Neuronal stem cell (in vitro differentiated cells): ENCODE results near the gene RAD51B.
A peak's percentile ranks its signal among the peaks of the same experiment; 100 is the strongest.

Experiments used
- DNase-seq: peaks from one replicate; pipeline ENCODE4 v3.0.0-alpha.2; 2013; ENCODE audit warnings: low spot score
- H2AFZ ChIP-seq: one replicate; pipeline ENCODE4 v1.6.1; 2013; ENCODE audit warnings: mild to moderate bottlenecking, low read length, inconsistent platforms
- H2AK5ac ChIP-seq: 2 replicates; pipeline ENCODE4 v1.6.1; 2013; ENCODE audit warnings: low read depth, mild to moderate bottlenecking, inconsistent platforms, low read length, moderate library complexity, mixed read lengths
- H2BK120ac ChIP-seq: 2 replicates; pipeline ENCODE4 v1.6.1; 2013; ENCODE audit warnings: low read depth, mild to moderate bottlenecking, inconsistent platforms, low read length, moderate library complexity, mixed read lengths
- H2BK12ac ChIP-seq: one replicate; pipeline ENCODE4 v1.6.1; 2013; ENCODE audit warnings: low read length, inconsistent platforms
- H2BK15ac ChIP-seq: 2 replicates; pipeline ENCODE4 v1.6.1; 2013; ENCODE audit warnings: mild to moderate bottlenecking, low read length, inconsistent platforms, mixed read lengths
- H2BK5ac ChIP-seq: one replicate; pipeline ENCODE4 v1.6.1; 2013; ENCODE audit warnings: inconsistent platforms, mild to moderate bottlenecking, low read length, moderate library complexity
- H3K14ac ChIP-seq: one replicate; pipeline ENCODE4 v1.6.1; 2013; ENCODE audit warnings: low read length, inconsistent platforms
- H3K18ac ChIP-seq: 2 replicates; pipeline ENCODE4 v1.6.1; 2013; ENCODE audit warnings: low read length, inconsistent platforms
- H3K23ac ChIP-seq: 2 replicates; pipeline ENCODE4 v1.6.1; 2013; ENCODE audit warnings: low read depth, mild to moderate bottlenecking, mixed read lengths, low read length, inconsistent platforms; ENCODE audit not compliant: poor library complexity
- H3K27ac ChIP-seq: replicated peaks from 3 replicates; pipeline ENCODE4 v1.5.1; 2013; ENCODE audit warnings: low read length, inconsistent platforms
- H3K27me3 ChIP-seq, 3 experiments: 2 replicates each; pipeline ENCODE4 v1.6.1; 2013; ENCODE audit warnings: low read length in 3 of 3, mild to moderate bottlenecking in 2 of 3, inconsistent platforms in 1 of 3, low read depth in 1 of 3, mixed read lengths in 1 of 3, moderate library complexity in 1 of 3; ENCODE audit not compliant: control insufficient read depth in 3 of 3, insufficient read depth in 3 of 3
- H3K36me3 ChIP-seq, 2 donors: replicated peaks in 1 of 2; 2 replicates each; pipeline ENCODE4 v1.6.1; 2013; ENCODE audit warnings: low read length in 2 of 2; ENCODE audit not compliant: control insufficient read depth in 2 of 2, insufficient read depth in 2 of 2
- H3K4ac ChIP-seq: 2 replicates; pipeline ENCODE4 v1.6.1; 2013; ENCODE audit warnings: inconsistent platforms, mild to moderate bottlenecking, low read length, moderate library complexity
- H3K4me1 ChIP-seq, 2 donors: 1 replicate in 1 of 2; 2 replicates in 1 of 2; pipeline ENCODE4 v1.6.1; 2013; ENCODE audit warnings: low read length in 2 of 2, low read depth in 1 of 2; ENCODE audit not compliant: control insufficient read depth in 2 of 2, insufficient read depth in 1 of 2
- H3K4me2 ChIP-seq: one replicate; pipeline ENCODE4 v1.6.1; 2013; ENCODE audit warnings: mild to moderate bottlenecking, low read length, inconsistent platforms; ENCODE audit not compliant: insufficient read depth, poor library complexity, severe bottlenecking
- H3K4me3 ChIP-seq, 2 donors: 2 replicates each; pipeline ENCODE4 v1.5.1; 2013; ENCODE audit warnings: low read length in 2 of 2, mild to moderate bottlenecking in 2 of 2, inconsistent platforms in 1 of 2, moderate library complexity in 1 of 2
- H3K79me1 ChIP-seq: one replicate; pipeline ENCODE4 v1.6.1; 2013; ENCODE audit warnings: low read depth, mild to moderate bottlenecking, inconsistent platforms, low read length, moderate library complexity
- H3K9ac ChIP-seq: one replicate; pipeline ENCODE4 v1.6.1; 2013; ENCODE audit warnings: mild to moderate bottlenecking, low read depth, low read length, inconsistent platforms; ENCODE audit not compliant: poor library complexity
- H3K9me3 ChIP-seq, 2 donors: replicated peaks in 1 of 2; 2 replicates each; pipeline versions ENCODE3 to v1.6.1; 2013; ENCODE audit warnings: low read length in 2 of 2, mild to moderate bottlenecking in 2 of 2, inconsistent platforms in 1 of 2, low read depth in 1 of 2, mixed read lengths in 1 of 2, moderate library complexity in 1 of 2; ENCODE audit not compliant: control insufficient read depth in 2 of 2, insufficient read depth in 1 of 2
- H4K8ac ChIP-seq: one replicate; pipeline ENCODE4 v1.6.1; 2013; ENCODE audit warnings: low read depth, mild to moderate bottlenecking, inconsistent platforms, low read length, moderate library complexity
- H4K91ac ChIP-seq: one replicate; pipeline ENCODE4 v1.6.1; 2013; ENCODE audit warnings: low read length, low read depth, mild to moderate bottlenecking, inconsistent platforms; ENCODE audit not compliant: poor library complexity
- whole genome bisulfite sequencing, 2 donors: extraction: QIAGEN DNeasy Blood & Tissue Kit; methylation state at CpG; one replicate each; pipeline ENCODE4 v1.1.7; 2013; ENCODE audit warnings: missing lambda C conversion rate in 2 of 2, mixed read lengths in 1 of 2; ENCODE audit not compliant: insufficient read length in 2 of 2, insufficient replicate concordance in 1 of 2; ENCODE audit errors: extremely low coverage in 2 of 2; 5-methylcytosine and 5-hydroxymethylcytosine counted together

The RAD51B gene

GRCh38 chr14:68460541-68460940, 641.0 kb downstream of the RAD51B start:
- WGBS, 2 donors, result no CpG with 5 or more reads among the region's 1 CpG
- H4K8ac ChIP-seq, result no peak overlapping the region

DNA sequence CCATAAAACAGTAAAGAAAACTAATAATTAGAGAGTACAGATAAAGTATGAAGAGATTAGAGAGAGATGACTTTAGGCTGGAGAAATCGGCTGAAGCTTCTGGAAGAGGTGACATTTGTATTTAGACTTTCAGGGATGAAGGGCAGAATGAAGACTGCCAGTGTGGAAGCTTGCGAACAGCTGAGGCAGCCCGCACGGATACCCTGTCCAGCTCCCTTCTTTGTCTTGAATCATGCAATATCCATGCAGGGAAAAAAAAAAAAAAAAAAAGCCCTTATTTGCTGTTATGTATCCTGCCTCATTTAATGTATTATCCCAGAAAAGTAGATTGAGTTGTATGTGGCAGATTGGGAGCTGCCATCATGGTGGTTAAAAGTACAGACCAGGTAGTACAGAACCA, 641.5 kb downstream of the RAD51B start:
- no peak for DNase-seq
- Histone ChIP-seq H3K14ac (no peak overlapping the region), H3K9ac (no peak overlapping the region), H4K8ac (no peak overlapping the region), H3K9me3 (no peaks in the 10 kb centered on the region), H3K79me1 (no peaks in the 10 kb centered on the region), H2BK15ac (no peak overlapping the region), H2BK12ac (no peak overlapping the region), H4K91ac (no peak overlapping the region), H3K27ac (no peak overlapping the region), H3K4me2 (no peak overlapping the region), H2BK120ac (no peak overlapping the region), H3K4me1 (peaks cover 4 to 9% of the 10 kb centered on the region in 2 donors), H3K27me3 (no peaks in the 10 kb centered on the region), H2BK5ac (no peak overlapping the region), H3K23ac (no peak overlapping the region), H2AK5ac (no peak overlapping the region), H2AFZ (no peak overlapping the region), H3K4ac (no peak overlapping the region), H3K18ac (no peak overlapping the region), H3K36me3 (no peaks in the 10 kb centered on the region), H3K4me3 (no peak overlapping the region)
- no CpG with 5 or more reads among the region's 4 CpGs for WGBS, 2 donors

More at GRCh38 chr14:68460541-68460940, 641.0 kb downstream of the RAD51B start:
- Histone ChIP-seq H3K4ac (no peak overlapping the region), H2BK15ac (no peak overlapping the region), H2AFZ (no peak overlapping the region), H3K18ac (peak overlapping the region; percentile 67), H2AK5ac (peak overlapping the region; percentile 85), H3K4me3 (no peak overlapping the region), H3K4me2 (no peak overlapping the region), H2BK5ac (no peak overlapping the region), H3K14ac (no peak overlapping the region), H4K91ac (no peak overlapping the region), H3K9ac (no peak overlapping the region), H3K27ac (no peak overlapping the region), H2BK12ac (no peak overlapping the region), H3K9me3 (no peaks in the 10 kb centered on the region), H2BK120ac (no peak overlapping the region), H3K79me1 (no peaks in the 10 kb centered on the region), H3K36me3 (no peaks in the 10 kb centered on the region), H3K27me3 (no peaks in the 10 kb centered on the region), H3K4me1 (peaks cover 4 to 9% of the 10 kb centered on the region in 2 donors), H3K23ac (no peak overlapping the region)
- no peak for DNase-seq

GRCh38 chr14:68462683-68463082, 643.1 kb downstream of the RAD51B start:
- Histone ChIP-seq H3K4me1 (peaks cover 4 to 11% of the 10 kb centered on the region in 2 donors), H2BK12ac (no peak overlapping the region), H3K36me3 (no peaks in the 10 kb centered on the region), H2AFZ (no peak overlapping the region), H2BK5ac (no peak overlapping the region), H4K91ac (no peak overlapping the region), H3K79me1 (no peaks in the 10 kb centered on the region), H2BK120ac (no peak overlapping the region), H3K9ac (no peak overlapping the region), H3K4me2 (no peak overlapping the region), H2AK5ac (no peak overlapping the region), H3K4me3 (no peak overlapping the region), H3K27me3 (no peaks in the 10 kb centered on the region), H4K8ac (no peak overlapping the region), H3K23ac (no peak overlapping the region), H3K4ac (no peak overlapping the region), H3K18ac (no peak overlapping the region), H2BK15ac (no peak overlapping the region), H3K27ac (no peak overlapping the region), H3K9me3 (no peaks in the 10 kb centered on the region), H3K14ac (no peak overlapping the region)
- no peak for DNase-seq
- WGBS, 2 donors, result no CpG with 5 or more reads among the region's 1 CpG

DNA sequence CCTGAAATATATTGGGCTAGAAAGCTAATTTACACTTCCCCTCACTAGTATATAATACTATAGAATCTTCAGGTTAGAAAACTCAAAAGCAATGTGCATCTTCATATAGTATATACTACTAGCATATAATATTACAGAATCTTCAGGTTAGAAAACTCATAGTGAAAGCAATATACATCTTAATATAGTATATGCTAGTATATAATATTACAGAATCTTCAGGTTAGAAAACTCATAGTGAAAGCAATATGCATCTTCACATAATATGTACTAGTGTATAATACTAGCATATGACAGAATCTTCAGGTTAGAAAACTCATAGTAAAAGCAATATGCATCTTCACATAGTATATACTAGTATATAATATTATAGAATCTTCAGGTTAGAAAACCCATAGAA, 643.7 kb downstream of the RAD51B start:
- no peak overlapping the region for H3K23ac ChIP-seq
- H3K79me1 ChIP-seq, result no peaks in the 10 kb centered on the region
- H4K8ac ChIP-seq, result no peak overlapping the region
- H3K9ac ChIP-seq, result no peak overlapping the region
- DNase-seq, result no peak
- no peak overlapping the region for H2BK12ac ChIP-seq
- H2BK15ac ChIP-seq, result no peak overlapping the region
- H3K4me2 ChIP-seq, result no peak overlapping the region
- H4K91ac ChIP-seq, result no peak overlapping the region
- no peak overlapping the region for H2AK5ac ChIP-seq
- H3K36me3 ChIP-seq, result no peaks in the 10 kb centered on the region
- no peaks in the 10 kb centered on the region for H3K9me3 ChIP-seq
- H3K4me3 ChIP-seq, result no peak overlapping the region
- no peaks in the 10 kb centered on the region for H3K27me3 ChIP-seq
- H2BK5ac ChIP-seq, result no peak overlapping the region
- H2BK120ac ChIP-seq, result no peak overlapping the region
- H3K18ac ChIP-seq, result no peak overlapping the region
- H3K4ac ChIP-seq, result no peak overlapping the region
- no peak overlapping the region for H2AFZ ChIP-seq
- H3K4me1 ChIP-seq, result peaks cover 4 to 11% of the 10 kb centered on the region in 2 donors
- H3K14ac ChIP-seq, result no peak overlapping the region
- no peak overlapping the region for H3K27ac ChIP-seq
